Adipocyte (in vitro differentiated cells): Measurements from ENCODE around the gene CASKIN2.
A peak's percentile ranks its signal among the peaks of the same experiment; 100 is the strongest.

ENCODE experiments used
- DNase-seq: peaks from one replicate; pipeline ENCODE4 v3.0.0-alpha.2; 2015; ENCODE audit warnings: low read depth
- H3K27me3 ChIP-seq: replicated peaks from 2 replicates; pipeline ENCODE4 v1.7.0; 2013; ENCODE audit warnings: mild to moderate bottlenecking, low read length, moderate library complexity; ENCODE audit not compliant: control insufficient read depth, insufficient read depth
- H3K36me3 ChIP-seq: 2 replicates; pipeline ENCODE4 v1.7.0; 2013; ENCODE audit warnings: low read length, mild to moderate bottlenecking, moderate library complexity; ENCODE audit not compliant: control insufficient read depth, insufficient read depth, severe bottlenecking
- H3K4me1 ChIP-seq: 2 replicates; pipeline ENCODE4 v1.7.0; 2013; ENCODE audit warnings: mild to moderate bottlenecking, low read length, moderate library complexity; ENCODE audit not compliant: control insufficient read depth, insufficient read depth
- H3K4me3 ChIP-seq: 2 replicates; pipeline ENCODE4 v1.7.0; 2013; ENCODE audit warnings: mild to moderate bottlenecking, low read length, moderate library complexity
- H3K9ac ChIP-seq: 2 replicates; pipeline ENCODE4 v1.7.0; 2013; ENCODE audit warnings: mild to moderate bottlenecking, low read length, moderate library complexity
- H3K9me3 ChIP-seq: 2 replicates; pipeline ENCODE4 v1.7.0; 2013; ENCODE audit warnings: mild to moderate bottlenecking, low read length, moderate library complexity; ENCODE audit not compliant: control insufficient read depth

Gene CASKIN2

DNA sequence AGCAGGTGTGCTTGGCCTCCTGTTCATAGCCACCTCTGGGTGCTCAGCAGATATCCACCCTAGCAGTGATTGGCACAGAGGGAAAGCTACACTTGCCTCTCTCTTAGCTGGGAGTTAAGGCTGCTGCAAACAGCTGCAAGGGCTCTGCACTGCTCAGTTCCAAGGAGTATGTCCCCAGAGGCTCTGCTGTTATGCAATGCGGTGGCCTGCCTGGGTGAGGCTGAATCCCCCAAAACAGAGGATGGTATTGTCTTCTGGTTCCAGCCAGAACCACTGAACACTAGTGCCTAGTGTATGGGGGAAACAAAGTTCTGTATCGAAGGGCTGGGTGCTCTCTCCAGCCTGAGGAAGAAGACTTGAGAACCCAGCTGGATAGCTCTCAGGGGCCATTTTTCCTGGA is 42.1 kb downstream of the CASKIN2 start:
- H3K36me3 ChIP-seq, result peaks cover 12% of the 10 kb centered on the region
- no peaks in the 10 kb centered on the region for H3K9me3 ChIP-seq
- H3K9ac ChIP-seq, result no peak overlapping the region

DNA sequence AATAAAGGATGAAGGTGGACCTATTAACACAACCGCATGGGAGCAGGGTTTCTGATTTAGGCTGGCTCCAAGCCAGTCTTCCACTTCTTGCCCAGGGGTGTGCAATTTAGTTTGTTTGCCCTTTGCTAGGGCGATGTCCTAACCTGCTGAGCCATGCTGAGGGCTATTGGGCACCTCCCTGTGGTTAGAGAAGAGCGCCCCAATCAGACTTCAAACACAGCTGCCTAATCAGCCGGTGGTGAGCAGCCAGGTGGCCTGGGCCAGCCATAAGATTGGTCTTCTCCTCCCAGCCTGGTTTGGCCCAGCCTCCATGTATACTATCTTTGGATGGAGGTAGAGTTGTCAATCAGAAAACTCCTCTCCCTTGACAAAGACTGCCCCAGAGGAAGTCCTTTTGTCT is 43.2 kb downstream of the CASKIN2 start:
- Histone ChIP-seq H3K9me3 (no peaks in the 10 kb centered on the region), H3K27me3 (no peaks in the 10 kb centered on the region), H3K36me3 (peaks cover 12% of the 10 kb centered on the region), H3K9ac (no peak overlapping the region), H3K4me1 (peaks cover 23% of the 10 kb centered on the region), H3K4me3 (no peak overlapping the region)
- DNase-seq, result no peak

More for the DNA sequence above, 42.1 kb downstream of the CASKIN2 start:
- no peak for DNase-seq
- Histone ChIP-seq H3K27me3 (no peaks in the 10 kb centered on the region), H3K4me1 (peaks cover 19% of the 10 kb centered on the region), H3K4me3 (no peak overlapping the region)

DNA sequence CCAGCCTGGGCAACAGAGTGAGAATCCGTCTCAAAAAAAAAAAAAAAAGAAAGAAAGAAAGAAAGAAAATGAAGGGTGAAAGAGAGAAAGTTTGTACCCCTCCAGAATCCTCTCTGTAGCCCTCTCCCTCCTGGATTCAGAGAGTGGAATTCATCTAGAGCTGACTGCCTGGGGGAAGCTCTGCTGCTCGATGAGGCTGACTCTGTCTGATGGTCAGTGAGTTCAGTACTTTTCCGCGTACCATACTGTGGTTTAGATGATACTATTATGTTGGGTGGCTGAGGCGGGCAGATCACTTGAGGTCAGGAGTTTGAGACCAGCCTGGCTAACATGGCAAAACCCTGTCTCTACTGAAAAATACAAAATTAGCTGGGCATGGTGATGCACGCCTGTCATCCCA is 44.1 kb downstream of the CASKIN2 start:
- Histone ChIP-seq H3K36me3 (peaks cover 12% of the 10 kb centered on the region), H3K9me3 (no peaks in the 10 kb centered on the region), H3K9ac (no peak overlapping the region), H3K4me1 (peaks cover 15% of the 10 kb centered on the region), H3K4me3 (no peak overlapping the region), H3K27me3 (no peaks in the 10 kb centered on the region)
- no peak for DNase-seq

DNA sequence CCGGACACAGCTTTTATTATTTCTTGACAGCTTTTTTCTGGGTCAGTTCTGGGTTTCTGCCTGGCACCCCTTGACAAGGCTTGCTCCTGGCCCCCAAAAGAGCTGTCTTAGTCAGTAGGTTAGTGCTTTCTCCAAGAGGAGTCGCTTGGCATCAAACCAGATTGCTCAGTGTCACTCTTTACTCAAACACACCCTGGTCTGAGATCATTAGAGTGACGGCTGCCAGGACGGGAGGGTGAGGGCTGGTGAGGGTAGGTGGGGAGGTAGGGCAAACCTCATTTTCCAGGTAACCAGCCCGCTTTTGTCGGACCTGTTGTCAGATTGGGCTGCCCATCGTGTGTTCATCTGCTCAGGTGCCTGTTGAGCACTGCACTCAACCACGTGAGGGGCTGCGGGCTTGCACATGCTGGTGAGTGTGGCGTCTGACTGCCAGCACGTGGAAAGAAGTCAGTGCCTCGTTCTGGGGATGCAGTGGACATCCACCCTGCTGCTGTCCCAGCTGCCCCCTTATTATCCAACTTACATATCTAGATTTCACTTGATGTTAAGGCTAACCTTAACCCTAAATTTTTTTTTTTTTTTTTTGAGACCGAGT is 46.5 kb downstream of the CASKIN2 start:
- H3K36me3 ChIP-seq, result peaks cover 12% of the 10 kb centered on the region
- no peaks in the 10 kb centered on the region for H3K27me3 ChIP-seq
- H3K9ac ChIP-seq, result no peak overlapping the region
- H3K4me3 ChIP-seq, result no peak overlapping the region
- no peaks in the 10 kb centered on the region for H3K9me3 ChIP-seq
- H3K4me1 ChIP-seq, result peaks cover 9% of the 10 kb centered on the region
- no peak for DNase-seq

DNA sequence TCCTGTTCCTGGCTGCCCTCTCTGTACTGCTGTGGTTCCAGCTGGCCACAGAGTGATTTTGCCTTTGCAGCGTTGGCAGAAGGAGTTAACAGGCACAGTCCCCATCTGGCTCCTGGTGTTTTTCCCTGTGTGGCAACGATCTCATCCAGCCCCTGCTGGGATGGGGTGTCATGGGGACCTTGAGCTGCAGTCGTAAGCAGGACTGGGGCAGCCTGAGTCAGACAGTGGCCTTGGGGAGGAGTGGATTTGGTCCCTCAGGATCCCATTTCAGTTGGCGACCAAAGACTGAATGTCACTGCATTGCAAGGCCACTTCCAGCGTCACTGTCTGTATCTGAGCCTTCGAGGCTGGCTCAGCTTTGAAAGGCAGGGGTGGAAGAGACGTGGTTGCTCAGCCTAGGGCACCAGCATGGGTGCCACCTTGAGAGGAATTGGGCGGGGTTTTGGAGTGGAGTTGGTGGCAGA is 47.0 kb downstream of the CASKIN2 start:
- Histone ChIP-seq H3K4me3 (no peak overlapping the region), H3K9ac (no peak overlapping the region), H3K4me1 (peaks cover 9% of the 10 kb centered on the region), H3K27me3 (no peaks in the 10 kb centered on the region), H3K36me3 (peaks cover 11% of the 10 kb centered on the region), H3K9me3 (no peaks in the 10 kb centered on the region)
- no peak for DNase-seq

DNA sequence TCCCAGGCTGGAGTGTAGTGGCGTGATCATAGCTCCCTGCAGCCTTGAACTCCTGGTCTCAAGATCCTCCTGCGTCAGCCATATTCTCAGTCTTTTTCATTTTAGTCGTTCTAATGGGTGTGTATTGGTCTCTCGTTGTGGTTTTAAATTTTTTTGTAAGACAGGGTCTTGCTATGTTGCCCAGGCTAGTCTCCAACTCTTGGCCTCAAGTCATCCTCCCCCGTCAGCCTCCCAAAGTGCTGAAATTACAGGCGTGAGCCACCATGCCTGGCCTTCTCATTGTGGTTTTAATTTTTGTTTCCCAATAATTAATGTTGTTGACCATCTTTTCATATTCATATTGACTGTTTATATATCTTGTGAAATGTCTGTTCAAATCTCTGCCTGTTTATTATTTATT is 50.3 kb downstream of the CASKIN2 start:
- Histone ChIP-seq H3K36me3 (no peaks in the 10 kb centered on the region), H3K4me1 (peaks cover 17% of the 10 kb centered on the region), H3K9me3 (no peaks in the 10 kb centered on the region), H3K27me3 (no peaks in the 10 kb centered on the region), H3K4me3 (no peak overlapping the region), H3K9ac (no peak overlapping the region)
- DNase-seq, result no peak

DNA sequence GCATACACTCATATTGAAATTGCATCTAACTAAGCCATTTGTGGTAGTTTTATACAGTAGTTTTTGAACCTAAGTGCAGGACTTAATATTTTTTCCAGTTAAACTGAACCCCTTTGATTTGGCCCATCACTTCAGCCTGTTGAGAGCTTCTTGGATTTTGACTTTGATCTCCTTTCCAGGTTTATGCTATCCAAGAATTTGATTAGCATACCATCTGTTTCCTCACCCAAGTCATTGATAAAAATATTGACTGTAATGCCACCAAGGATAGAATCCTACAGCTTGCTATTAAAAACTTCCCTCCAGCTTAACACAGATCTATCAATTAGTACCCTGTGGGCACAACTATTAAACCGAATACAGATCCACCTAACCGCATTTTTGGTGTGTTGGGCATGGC is 51.7 kb downstream of the CASKIN2 start:
- peaks cover 25% of the 10 kb centered on the region for H3K4me1 ChIP-seq
- H3K9me3 ChIP-seq, result no peaks in the 10 kb centered on the region
- no peaks in the 10 kb centered on the region for H3K36me3 ChIP-seq
- no peaks in the 10 kb centered on the region for H3K27me3 ChIP-seq
- no peak overlapping the region for H3K9ac ChIP-seq
- DNase-seq, result no peak
- H3K4me3 ChIP-seq, result no peak overlapping the region

DNA sequence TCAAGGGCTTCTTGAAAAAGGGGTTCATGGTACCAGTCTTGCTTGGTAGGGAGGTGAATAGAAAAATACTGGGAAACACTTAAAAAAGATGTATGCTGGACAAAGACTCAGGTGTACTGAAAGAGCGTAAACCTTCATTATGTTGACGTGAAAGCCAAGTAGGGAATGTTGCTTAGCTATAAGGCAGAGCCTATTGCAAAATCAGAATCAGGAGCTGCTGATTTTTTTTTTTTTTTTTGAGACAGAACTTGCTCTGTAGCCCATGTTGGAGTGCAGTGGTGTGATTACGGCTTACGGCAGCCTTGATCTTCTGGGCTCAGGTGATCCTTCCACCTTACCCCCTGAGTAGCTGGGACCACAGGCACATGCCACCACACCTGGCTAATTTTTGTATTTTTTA is 55.0 kb downstream of the CASKIN2 start:
- DNase-seq, result peak; percentile 11
- no peaks in the 10 kb centered on the region for H3K9me3 ChIP-seq
- no peaks in the 10 kb centered on the region for H3K27me3 ChIP-seq
- no peak overlapping the region for H3K4me3 ChIP-seq
- no peak overlapping the region for H3K9ac ChIP-seq
- peaks cover 31% of the 10 kb centered on the region for H3K4me1 ChIP-seq
- no peaks in the 10 kb centered on the region for H3K36me3 ChIP-seq

DNA sequence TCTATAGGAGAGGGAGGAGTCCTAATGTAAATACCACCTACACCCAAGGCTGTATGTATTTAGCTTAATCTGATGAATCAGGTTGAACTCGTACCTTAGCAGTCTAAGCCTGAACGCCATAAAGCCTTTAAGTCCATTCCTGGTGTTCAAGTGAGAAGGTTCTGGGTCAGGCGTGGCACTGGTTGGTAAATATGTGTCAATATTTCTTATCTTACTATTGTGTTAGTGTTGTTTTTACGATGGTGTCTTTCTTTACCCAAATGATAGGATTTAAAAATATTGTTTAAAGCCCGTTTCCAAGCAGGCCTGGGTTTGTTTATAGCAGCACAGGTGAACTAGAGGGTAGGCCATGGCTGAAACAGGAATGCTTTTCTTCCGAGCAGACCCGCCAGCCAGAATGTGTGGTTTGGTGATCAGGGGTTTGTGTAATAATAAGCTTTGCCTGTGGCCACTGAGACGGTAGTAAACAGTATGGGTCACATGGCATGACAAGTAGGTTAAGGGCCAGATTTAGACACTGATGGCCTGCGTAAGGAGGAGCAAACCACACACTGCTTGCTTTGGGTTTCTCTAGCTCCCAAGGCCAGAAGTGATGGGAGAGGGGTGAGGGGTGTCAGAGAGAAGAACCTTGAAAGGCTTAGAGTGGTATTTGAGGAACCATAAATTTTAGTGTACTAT is 55.6 kb downstream of the CASKIN2 start:
- H3K9me3 ChIP-seq, result no peaks in the 10 kb centered on the region
- H3K9ac ChIP-seq, result peak overlapping the region; percentile 33
- no peak for DNase-seq
- no peak overlapping the region for H3K4me3 ChIP-seq
- H3K27me3 ChIP-seq, result no peaks in the 10 kb centered on the region
- no peaks in the 10 kb centered on the region for H3K36me3 ChIP-seq
- peaks cover 32% of the 10 kb centered on the region for H3K4me1 ChIP-seq

DNA sequence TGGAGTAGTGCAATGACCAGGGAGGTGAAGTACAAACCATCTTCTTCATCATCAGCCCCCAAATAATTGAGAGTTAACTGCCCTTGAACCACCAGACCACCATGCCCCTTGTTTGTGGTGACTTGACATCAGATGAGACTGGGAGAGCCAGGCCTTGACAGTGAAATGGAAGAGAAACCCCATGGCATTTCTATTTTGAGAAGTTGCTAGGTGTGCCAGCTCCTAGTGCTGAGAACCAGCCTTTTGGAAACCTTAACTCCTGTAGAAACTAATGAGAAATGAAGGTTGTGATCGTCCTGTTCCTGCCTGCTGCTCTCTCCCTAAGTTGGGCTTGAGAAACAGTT is 56.1 kb downstream of the CASKIN2 start:
- peaks cover 32% of the 10 kb centered on the region for H3K4me1 ChIP-seq
- H3K4me3 ChIP-seq, result no peak overlapping the region
- no peak overlapping the region for H3K9ac ChIP-seq
- no peaks in the 10 kb centered on the region for H3K27me3 ChIP-seq
- no peaks in the 10 kb centered on the region for H3K9me3 ChIP-seq
- DNase-seq, result no peak
- no peaks in the 10 kb centered on the region for H3K36me3 ChIP-seq

DNA sequence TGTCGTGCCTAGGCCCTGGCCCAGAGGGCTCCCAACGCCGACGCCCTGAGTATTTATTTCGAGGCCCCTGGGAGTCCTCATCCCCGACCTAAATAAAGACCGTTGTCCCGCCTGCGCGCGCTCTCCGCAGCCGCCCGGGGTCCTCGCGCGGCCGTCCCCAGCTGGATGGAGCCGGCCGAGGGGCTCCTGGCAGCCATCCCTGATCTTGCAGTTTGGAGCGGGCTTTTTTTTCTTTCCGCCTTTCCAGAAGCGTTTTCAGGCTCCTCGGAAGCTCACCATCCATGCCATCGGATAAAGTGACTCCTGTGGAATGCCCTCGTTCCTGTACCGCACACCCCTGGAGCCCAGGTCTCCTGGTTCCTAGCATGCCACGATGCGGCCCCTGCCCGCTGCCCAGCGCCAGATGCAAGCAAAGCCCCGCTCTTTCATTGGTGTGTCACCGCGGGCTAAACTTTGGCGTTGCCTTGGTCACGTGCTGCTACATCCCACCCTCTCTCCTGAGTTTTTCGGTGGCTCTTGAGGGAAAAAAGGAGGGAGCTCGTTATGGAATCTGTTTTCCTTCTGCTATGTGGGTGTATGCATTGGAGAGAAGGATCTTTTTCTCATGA is 58.2 kb downstream of the CASKIN2 start:
- Histone ChIP-seq H3K36me3 (no peaks in the 10 kb centered on the region), H3K9ac (peak overlapping the region; percentile 97), H3K4me1 (peaks cover 32% of the 10 kb centered on the region), H3K4me3 (peak overlapping the region; percentile 95), H3K9me3 (no peaks in the 10 kb centered on the region), H3K27me3 (no peaks in the 10 kb centered on the region)
- peak; percentile 71 for DNase-seq
